Fibroblast of villous mesenchyme (primary cell): ENCODE results near the gene NOTCH1. TPM values are rescaled to one million over a fixed set of nuclear protein-coding genes. Genes with fewer than 3 reads are reported as not detected.

Source experiments
- DNase-seq: peaks from one replicate; pipeline ENCODE4 v3.0.0-alpha.2; 2010; ENCODE audit warnings: low read depth
- H3K4me3 ChIP-seq: 2 replicates; pipeline ENCODE4 v1.5.1; 2011; ENCODE audit warnings: low read depth, mild to moderate bottlenecking, low read length
- total RNA-seq: library from RNA; depleted of rRNA; stranded (reverse); fragments of >200 nt; gene quantifications from 2 replicates; pipeline ENCODE4 v1.2.3, GENCODE V29; 2012
- TF ChIP-seq, protein P1 (sequence below): IDR thresholded peaks from 2 replicates; pipeline ENCODE4 v1.5.1; 2012; ENCODE audit warnings: low read depth, mild to moderate bottlenecking, low read length; ENCODE audit not compliant: insufficient read depth

The NOTCH1 gene
- total RNA-seq, 1 donor: 36.7 TPM

DNA sequence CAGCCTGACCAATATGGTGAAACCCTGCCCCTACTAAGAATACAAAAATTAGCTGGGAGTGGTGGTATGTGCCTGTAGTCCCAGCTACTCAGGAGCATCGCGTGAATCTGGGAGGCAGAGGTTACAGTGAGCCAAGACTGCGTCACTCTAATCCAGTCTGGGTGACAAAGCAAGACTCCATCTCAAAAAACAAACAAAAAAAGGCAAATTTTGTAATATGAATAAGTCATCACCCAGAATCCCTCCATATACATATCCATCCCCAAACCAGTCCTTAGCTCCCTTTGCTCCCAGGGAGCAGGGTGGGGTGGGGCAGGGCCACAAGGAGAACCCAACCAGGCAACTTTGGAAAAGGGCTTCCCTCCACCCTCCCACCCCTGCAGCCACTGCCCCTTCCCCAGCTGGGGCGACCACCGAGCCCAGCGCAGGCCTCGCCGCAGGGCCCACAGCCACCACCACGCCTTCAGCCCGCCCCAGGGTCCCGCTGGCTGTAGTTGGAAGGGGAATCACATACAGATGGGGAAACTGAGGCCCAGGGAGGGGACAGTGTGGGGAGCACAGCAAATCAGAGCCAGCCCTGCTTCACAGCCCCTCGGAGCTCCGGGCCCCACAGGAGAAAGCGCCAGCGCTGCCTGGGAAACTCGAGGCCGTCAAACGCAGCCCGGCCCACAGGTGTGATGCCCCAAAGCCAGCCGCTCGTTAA, 7.8 kb downstream of the NOTCH1 start:
- DNase-seq: no peak
- no peak overlapping the region for H3K4me3 ChIP-seq
- TF ChIP-seq, protein P1, sequence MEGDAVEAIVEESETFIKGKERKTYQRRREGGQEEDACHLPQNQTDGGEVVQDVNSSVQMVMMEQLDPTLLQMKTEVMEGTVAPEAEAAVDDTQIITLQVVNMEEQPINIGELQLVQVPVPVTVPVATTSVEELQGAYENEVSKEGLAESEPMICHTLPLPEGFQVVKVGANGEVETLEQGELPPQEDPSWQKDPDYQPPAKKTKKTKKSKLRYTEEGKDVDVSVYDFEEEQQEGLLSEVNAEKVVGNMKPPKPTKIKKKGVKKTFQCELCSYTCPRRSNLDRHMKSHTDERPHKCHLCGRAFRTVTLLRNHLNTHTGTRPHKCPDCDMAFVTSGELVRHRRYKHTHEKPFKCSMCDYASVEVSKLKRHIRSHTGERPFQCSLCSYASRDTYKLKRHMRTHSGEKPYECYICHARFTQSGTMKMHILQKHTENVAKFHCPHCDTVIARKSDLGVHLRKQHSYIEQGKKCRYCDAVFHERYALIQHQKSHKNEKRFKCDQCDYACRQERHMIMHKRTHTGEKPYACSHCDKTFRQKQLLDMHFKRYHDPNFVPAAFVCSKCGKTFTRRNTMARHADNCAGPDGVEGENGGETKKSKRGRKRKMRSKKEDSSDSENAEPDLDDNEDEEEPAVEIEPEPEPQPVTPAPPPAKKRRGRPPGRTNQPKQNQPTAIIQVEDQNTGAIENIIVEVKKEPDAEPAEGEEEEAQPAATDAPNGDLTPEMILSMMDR: no peak

DNA sequence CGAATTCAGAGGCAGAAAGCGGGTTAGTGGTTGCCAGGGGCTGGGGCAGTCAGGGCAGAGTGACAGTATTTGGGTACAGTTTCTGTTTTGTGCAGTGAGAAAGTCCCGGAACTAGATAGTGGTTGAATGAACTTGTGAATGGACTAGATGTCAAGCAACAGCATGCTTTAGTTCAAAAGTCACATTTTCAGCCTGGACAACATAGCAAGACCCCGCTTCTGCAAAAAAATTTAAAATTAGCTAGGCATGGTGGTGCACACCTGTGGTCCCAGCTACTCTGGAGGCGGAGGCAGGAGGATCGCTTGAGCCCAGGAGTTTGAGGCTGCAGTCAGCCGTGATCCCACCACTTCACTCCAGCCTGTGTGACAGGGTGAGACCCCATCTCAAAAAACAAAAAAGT, 8.4 kb downstream of the NOTCH1 start:
- TF ChIP-seq, protein P1: no peak
- no peak for DNase-seq
- H3K4me3 ChIP-seq: no peak overlapping the region

DNA sequence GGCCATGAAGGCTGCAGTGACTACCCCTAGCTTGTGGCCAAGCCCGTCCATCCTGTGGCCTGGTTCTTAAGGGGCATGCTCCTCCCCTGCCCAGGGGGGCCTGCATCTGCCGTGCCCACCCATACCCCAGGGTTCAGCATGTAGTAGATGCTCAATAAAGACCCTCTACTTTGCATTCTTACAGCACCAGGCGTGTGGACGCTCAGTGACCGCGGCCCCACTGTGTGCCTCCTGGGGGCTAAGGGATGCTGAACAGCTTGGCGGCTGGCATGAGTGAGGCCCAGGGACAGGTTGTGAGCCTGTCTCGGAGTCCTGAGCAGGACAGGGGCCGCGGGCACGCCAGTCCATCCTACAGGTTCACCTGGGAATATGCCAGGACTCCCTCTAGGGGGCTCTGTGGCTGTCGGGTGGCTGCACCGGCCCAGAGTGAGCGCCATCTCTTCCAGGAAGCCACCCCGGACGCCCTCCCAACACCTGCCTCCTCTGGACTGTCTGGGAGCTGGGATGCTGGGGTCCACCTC, 9.1 kb downstream of the NOTCH1 start:
- no peak for DNase-seq
- no peak overlapping the region for H3K4me3 ChIP-seq
- TF ChIP-seq, protein P1: no peak

DNA sequence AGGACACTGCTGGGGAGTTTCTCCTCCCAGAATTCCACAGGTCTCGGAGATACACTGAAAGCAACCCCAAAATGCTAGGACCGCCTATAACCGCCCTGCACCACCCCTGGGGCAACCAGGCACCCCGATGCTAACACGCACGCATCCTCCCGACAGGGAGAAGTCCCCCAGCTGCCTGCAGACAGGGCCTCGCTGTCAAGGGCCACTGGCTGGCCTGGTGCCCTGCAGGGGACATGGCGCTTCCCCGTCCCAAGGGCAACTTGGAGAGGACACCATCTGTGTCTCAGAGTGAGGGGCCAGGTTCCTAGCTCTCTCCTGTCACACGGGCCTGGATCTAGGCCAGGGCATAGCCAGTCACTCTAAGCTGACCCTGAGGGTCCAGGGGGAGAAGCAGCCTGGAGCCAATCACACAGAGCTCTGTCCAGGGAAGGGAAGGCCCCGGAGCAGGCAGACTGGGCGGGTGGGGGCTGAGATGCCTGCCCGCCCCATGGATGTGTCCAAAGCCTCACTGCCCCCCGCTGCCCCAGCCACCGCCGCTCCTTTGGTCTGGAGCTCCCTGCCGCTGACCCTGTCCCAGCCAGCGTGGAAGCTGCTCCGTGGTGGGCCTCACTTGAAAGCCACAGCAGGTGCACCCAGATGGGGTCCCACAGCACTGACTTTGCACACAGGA, 9.7 kb downstream of the NOTCH1 start:
- DNase-seq: no peak
- H3K4me3 ChIP-seq: no peak overlapping the region
- TF ChIP-seq, protein P1: no peak

DNA sequence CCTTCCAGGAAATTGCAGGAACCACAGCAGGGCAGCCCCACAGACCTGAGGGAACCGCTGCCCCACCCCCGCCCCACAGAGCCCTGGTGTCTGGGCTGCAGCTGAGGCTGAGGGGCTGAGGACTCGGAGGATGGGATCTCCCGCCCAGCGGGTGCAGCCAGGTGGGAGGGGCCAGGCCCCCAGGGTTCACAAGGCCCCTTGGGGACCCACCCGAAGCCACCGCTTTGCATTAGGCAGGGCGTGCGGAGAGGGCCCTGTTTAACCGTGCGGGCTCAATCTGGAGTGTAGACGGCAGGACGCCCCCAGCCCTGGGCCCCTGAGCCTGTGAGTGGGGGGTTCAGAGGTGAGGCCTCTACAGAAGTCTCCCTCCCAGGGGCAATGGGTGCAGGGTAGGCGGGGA, 10.8 kb downstream of the NOTCH1 start:
- DNase-seq: peak; percentile 8
- TF ChIP-seq, protein P1: no peak
- no peak overlapping the region for H3K4me3 ChIP-seq

- H3K4me3 ChIP-seq: no peak overlapping the region
- TF ChIP-seq, protein P1: no peak
- DNase-seq: no peak
Observed at GRCh38 chr9:136534366-136534765, 11.5 kb downstream of the NOTCH1 start.
